Right kidney (tissue), 1 donor: Measurements from ENCODE around the gene PPP1R15B.
"Not testable (repeated sequence)": the region's sequence is repeated elsewhere in the genome, so short reads cannot be mapped to it uniquely, and the experiment has no call there.

ENCODE experiments used
- DNase-seq: peaks from one replicate; pipeline ENCODE4 v3.0.0-alpha.2; 2016

The PPP1R15B gene

DNA sequence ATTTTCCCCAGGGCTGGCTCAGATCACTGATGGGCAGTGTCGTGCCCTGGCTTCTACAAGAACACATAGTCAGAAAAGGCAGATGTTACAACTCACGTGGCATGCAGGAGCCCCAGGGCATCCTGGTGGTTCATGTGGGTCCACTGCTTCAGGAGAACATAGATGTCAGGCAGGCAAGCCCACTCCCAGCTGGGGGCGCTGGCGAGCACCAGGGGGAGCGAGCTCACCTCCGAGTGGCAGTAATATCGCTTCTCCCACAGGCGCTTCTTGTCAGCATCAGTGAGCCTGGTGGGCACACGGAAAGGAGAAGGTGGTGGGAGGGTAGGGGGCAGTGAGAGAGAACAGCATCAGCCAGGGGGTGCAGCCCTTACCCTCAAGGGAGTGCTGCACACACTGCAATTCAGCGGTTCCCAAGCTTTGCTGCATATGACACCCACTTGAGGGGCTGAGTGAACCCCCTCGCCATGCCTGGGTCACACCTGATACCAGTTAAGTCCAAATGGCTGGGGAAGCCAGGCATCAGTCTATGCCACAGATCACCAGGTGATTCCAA lies 34.3 kb upstream of the PPP1R15B start:
- no peak for DNase-seq

DNA sequence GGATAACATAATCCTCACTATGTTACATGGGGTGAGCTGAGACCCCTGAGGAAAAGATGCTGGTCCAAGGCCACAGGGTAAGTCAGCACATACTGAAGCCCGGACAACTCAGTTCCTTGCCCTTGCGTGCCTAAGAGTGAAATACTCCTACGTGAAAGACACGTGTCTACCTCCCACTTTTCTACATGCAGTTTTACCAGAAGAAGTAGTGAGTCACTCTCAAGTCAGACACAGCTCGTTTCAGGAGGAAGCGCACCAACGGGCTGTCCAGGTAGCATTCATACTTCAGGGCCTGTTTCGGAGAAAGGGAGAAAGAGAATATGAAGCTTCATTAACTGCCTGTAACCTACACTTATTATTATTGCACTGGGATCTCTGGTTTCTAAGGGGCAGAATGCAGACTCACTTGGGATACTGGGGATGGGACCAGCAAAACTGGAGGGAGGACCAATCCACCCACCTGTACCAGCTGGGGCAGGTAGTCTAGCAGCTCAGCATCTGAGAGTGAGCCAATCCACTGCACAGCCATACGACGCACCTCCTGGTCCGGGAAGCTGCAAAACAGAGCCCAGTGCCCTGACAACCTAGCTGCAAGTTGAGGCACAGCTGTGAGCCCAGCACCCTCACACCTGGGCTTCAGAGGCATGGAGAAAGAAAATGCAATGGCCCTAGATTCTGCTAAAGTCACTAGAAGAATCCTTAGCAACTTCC lies 32.4 kb upstream of the PPP1R15B start:
- DNase-seq = no peak

DNA sequence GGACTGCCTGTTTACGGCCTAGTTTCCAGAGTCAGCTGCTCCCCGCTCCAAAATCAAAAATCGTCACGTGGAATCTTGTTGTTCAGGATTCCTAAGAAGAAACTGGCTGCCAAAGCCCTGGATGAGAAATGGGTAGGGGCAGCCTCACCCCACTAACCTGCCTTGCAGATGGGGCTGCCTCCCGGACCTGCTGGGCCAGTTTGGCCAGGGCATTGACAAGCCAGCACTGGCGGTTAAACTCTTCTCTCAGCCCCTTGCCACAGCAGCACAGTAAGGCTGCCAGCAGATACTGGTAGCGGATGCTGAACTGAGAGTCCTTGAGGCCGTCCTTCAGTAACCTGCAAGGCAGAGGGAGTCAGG lies 31.6 kb upstream of the PPP1R15B start:
- no peak for DNase-seq

DNA sequence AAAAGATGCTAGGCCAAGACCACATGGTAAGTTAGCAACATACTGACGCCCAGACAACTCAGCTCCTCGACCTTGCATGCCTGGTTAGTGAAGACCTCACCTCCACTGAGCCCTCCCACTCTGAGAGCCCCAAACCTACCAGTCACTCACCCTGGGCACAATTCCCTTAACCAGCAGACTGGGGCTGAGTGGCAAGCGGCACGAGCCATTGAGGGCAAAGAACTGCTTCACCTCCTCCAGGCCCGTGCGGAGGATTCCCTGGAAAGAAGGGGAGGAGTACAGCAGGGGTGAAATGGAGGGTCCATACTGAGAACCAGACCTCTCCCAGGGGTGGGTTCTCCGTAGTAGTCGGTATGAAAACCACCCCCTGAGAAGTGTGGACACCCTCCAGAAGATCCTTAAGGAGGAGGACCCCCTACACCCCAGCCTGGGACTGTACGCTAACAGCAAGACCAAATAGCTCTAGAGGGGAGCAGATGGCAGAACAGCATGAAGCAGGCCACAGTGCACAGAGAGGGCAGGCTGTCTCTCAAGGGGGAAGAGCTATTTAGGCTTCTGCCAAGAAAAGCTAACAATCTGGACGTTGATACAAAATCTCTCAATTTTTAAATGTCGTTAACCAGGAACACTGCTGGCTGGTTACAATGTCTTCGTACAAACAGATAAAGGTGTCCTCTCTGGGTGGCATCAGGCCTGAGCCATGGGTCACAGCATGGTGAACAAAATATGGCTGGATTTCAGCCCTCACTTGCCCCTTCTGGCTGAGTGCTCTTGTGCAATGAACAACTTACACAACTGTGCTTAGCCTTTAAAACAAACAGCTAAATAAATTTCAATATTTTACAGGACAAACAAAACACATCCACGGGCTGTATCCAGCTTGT lies 31.0 kb upstream of the PPP1R15B start:
- no peak for DNase-seq

DNA sequence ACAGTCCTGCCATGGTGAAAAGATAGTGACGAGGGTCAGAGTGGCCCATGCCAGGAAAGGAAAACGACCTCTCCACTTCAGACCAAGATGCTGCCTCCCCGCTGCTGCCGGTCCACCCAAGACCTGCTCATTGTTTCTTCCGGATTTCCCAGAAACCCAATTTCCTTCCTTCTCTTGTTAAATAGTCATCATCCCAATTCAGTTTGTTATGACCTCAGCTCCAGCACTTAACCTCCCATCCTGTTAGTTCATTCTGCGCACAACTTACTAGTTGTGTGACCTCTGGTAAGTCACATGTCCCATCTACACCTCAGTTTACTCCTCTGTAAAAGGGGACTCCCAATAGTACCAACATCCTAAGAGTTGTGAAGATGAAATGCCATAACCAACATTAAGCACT lies 29.9 kb upstream of the PPP1R15B start:
- DNase-seq = no peak

DNA sequence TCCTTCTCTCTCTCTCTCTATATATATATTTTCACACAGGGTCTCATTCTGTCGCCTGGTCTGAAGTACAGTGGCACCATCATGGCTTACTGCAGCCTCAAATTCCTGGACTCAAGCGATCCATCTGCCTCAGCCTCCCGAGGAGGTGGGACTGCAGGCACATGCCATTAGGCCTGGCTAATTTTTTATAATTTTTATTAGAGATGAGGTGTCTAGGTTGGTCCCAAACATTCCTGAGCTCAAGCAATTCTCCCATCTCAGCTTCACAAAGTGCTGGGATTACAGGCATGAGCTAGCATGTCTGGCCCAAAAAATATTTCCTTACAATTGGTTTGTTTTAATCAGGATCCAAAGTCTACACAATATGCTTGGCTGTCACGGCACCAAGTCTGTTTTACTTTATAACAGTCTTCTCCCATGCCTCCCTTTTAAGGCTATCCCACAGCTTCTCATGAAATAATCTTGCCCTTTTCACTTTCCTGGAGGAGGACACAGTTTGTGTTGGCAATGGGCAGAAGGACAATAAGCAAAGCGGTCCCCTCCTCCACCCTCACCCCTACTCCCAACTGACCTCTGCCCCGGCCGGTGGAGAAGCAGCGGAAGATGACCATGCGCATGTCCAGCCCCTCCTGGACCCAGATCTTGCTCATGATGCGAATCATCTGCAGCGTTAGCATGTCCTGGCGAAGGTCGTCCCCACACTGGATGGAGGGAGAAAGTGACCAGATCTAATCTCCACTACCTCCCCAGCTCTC lies 28.2 kb upstream of the PPP1R15B start:
- DNase-seq = no peak

DNA sequence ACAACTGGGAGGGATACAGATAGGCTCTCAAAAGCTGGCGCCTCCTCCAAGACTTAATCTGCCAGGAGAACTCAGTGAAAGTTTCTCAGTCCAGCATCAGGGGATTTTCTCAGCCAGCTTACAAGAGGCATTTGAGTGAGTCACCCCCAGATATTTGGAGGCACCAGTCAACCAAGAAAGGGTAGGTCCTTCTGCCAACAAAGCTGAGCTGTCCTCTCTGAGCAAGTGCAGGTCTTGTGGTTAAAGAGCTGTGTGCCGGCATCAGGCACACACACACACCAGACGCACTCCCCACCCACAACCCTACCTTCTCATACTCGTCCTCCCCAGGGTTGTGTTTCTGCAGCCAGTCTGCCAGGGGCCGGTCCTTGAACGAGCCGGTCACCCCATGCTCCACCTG lies 27.0 kb upstream of the PPP1R15B start:
- no peak for DNase-seq

DNA sequence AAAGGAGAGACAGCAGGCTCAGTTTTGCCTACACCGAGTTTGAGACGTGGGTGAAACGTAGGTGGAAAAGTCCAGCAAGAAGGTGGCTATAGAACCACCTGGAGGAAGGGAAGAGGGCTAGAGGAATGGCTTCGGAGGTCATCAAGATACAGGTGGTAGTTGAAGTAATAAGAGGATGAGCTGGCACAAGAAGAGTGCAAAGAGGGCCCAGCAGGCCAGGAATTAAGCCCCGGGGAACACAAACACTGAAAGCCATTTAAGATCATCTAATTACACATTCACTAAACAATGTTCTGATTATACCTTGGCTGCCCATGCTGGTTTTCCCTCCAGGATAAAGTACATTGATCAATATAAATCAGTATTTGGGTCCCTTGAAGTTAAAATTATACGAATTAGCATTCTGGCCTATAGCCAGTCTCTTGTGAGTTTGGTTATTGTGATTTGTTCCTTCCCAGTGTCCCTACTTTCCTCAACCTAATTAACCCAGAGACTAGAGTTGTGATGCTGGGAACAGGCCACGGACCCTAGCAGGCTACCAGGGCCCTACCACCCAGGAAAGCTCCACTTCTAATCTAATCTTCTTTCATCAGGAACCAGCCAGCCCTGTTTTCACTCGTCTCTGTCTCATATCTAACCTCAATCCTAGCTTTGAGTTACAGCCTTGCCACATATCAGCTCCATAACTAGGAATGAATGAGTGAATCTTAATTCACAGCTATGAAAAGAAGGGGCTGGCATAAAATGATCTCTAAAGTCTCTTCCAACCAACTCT lies 26.4 kb upstream of the PPP1R15B start:
- DNase-seq = no peak

DNA sequence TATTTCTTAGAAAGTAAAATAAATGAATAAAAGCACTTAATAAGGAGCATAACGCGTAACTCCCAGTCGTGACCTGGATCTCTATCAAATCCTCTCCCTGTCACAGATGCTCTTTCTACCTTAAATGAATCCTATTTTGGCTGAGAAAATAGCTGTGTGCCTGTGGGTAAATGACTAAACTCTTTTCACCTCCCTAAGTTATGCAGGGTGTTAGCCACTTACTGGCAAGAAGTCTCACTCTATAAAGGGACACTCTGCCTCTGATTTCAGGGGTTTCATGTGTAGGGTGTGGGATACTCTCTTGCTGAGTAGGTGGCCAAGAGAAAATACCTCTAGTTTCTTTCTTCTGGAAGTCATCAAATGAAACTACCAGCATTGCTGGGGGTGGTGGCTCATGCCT lies 24.3 kb upstream of the PPP1R15B start:
- DNase-seq = no peak

DNA sequence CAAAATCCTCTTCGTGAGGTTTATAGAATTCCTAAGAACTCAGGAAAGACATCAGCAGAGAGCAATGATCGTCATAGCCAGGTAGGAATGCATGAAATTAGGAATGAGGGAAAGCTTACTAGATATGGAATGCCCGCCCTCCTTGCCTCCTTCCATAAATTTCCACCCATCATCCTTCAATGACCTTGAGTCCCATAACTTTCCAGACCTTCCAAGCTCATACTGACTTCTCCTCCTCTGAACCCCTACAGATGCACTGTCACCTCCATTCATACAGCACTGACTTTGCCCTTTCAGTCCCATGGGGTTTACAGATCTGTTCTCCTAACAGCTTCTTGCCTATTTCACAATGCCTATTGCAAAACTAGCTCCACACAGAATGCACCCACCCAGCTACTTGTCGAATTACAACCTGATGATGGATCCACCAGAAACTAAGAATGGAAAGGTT lies 23.8 kb upstream of the PPP1R15B start:
- DNase-seq = no peak

DNA sequence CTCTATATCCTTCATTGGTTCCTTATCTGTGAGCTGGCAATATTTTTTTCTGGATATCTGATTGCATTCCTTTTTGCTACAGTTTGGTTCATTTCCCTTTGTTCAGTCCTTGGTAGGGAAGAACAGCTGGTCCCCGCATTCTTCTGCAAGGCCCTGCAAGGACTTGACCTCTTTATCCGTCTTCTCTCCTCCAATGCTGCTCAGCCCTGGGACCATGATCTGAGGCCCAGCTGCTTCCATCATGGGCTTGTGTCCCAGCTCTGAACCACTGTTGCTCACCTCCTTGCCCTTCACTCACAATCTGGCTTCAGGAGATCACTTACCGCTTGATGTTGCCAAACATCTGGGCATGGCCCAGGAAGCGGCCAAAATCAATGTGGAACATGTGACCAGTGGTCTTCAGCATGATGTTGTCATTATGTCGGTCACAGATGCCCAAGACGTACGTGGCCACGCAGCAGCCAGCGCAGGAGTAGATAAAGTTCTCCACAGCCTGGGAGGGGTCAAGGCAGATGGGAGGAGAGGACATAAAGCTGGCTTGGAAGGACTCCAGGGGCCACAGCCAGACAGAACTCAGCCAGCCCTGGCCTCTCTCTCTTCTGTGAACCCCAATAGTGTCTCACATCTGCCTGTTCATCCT lies 22.6 kb upstream of the PPP1R15B start:
- no peak for DNase-seq

DNA sequence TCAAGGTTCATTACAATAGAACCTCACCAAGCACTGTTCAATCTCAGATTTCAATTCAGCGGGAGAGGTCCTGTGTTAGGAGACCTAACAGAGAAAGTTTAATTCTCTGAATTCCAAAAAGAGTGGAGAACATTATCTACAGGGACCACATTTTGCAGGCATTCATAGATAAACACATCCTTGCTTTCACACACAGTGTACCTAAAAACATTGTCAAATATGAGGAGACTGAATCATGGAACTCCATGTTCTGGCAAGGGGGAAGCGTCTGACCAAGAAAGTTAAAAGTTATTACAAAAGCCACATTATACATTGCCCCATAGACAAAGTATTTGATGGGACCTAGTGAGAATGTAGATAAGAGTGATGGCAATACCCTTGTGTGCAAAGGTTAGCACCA lies 21.1 kb upstream of the PPP1R15B start:
- DNase-seq = no peak

DNA sequence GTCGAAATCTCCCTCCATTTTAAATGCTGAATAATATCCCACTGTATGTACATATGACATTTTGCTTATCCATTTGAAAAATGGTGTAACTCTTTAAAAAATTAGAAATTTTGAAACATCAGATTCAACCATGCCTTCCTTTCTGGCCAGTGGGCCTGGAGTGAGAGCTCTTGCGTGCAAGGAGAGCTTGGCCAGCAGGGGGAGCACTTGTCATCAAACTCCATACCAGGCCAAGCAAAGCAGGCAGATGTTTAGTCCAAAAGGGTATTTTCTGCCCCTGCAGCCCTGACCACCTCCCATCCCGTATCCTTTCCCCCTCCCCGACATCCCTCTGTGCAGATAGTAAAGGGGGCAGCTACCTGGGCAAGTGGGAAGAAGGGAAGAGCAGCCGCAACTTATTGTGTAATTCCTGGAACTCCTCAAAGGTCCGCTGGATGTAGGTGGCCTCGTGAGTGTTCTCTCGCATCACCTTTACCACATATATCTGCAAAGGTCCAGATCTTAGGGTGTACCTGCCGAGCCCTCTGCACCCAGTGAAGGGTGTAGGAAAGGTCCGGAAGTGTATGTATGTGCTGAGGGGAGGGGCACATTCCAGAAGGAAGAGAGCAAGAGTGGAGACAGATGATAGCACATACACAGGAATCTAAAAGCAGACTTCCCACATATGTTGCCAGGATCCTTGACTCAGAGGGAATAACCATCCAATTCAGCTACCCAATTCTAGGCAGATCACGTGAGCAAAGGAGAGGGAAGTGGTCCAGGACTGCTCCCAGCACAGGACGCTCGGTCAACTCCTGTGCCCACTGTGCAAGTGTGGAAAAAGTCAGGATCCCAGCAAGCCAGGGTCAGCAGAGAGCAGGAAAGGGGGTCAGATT lies 19.9 kb upstream of the PPP1R15B start:
- DNase-seq = peak; percentile 45

DNA sequence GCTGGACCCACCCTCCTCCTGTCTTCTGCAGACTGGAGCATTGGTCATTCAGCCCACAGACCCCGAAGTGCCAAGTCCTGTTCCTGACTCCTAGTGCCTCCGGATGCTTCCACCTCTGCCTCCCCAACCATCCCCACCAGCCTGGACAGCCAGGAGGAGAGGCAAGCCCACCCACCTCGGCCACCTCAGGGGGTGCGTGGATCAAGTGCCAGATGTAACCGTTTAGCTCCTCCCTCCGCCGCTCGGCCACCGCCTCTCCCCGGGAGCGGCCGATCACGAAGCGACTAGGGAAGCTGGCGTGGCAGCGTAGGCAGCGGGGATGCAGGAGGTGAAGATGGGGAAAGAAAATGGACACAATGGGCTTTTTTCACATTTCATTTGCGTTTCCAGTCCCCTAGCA lies 18.1 kb upstream of the PPP1R15B start:
- no peak for DNase-seq

DNA sequence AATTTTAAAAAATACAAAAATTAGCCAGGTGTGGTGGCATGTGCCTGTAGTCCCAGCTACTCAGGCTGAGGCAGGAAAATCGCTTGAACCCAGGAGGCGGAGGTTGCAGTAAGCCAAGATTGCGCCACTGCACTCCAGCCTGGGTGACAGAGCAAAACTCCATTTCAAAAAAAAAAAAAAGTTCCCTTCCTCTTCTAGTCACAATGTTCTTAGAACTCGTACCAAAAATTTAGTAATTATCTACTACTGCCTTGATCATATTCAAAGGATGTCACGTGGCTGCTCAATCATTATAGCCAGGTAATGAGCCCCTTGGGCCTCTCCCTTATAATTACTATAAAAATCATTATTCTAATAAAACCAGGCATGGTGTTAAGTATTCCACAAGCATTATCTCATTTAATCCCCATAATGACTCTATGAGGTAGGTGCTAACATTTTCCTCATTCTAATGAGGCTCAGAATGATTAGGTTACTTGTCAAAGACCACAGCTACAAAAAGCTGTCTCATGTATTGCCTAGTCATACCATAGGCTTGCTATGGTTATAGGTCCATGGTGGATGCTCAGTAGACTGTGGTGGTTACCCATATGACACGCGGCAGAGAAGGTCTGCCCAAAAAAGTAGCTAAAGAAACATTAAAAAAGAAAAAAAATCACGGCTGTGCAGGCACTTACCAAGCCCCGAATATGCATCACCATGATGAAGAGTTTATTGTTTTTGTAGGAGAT lies 15.5 kb upstream of the PPP1R15B start:
- no peak for DNase-seq

DNA sequence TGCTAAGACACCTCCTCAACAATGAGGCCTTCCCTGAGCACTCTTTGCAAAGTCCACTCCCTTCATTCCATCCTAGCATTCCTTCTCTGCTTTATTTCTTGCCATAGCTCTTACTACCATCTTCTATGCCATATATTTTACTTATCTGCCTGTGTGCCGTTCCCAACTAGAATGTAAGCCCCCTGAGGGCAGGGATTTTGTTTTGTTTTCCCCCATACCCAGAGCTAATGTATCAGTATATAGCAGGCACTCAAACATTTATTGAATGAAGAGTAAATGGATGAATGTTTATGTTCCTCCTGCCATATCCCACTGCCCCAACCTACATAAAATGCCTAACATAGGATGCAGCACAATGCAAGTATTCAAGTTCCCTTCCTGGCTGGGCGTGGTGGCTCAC lies 14.9 kb upstream of the PPP1R15B start:
- DNase-seq = no peak

DNA sequence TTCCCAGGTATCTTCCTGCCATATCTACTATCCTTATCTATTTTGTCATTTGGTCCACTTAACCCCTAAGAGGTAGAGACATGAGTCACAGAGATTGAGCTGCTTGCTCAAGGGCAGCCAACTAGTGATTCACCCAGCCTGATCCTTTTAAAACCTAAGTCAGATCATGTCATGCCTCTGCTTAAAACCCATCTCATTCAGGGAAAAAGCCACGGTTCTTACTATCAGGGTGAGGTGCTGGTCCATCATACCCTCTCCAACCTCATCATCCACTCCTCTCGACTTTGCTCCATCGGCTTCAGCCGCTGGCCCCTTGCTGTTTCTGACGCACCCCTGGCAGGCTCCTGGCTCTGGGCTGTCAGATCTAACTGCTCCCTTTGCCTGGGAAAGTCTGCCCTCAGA lies 14.4 kb upstream of the PPP1R15B start:
- DNase-seq = no peak

DNA sequence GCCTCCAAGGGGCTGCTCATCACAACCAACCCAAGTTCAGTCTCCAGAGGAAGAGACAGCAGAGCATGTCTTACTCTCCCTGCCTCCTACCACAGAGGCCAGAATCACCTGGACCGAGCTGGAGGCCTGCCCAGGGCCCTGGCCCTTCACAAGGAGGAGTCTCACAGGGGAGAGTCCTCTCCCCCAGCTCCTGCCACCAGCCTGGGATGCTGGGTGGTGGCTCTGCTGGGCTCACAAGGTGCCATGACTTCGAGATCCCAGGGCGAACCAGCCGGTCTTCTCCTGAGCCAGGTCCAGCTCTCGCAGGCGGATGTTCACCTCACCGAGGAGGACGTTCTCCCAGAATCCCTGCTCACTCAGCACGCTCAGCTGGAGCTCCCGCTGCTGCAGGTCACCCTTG lies 13.0 kb upstream of the PPP1R15B start:
- no peak for DNase-seq

DNA sequence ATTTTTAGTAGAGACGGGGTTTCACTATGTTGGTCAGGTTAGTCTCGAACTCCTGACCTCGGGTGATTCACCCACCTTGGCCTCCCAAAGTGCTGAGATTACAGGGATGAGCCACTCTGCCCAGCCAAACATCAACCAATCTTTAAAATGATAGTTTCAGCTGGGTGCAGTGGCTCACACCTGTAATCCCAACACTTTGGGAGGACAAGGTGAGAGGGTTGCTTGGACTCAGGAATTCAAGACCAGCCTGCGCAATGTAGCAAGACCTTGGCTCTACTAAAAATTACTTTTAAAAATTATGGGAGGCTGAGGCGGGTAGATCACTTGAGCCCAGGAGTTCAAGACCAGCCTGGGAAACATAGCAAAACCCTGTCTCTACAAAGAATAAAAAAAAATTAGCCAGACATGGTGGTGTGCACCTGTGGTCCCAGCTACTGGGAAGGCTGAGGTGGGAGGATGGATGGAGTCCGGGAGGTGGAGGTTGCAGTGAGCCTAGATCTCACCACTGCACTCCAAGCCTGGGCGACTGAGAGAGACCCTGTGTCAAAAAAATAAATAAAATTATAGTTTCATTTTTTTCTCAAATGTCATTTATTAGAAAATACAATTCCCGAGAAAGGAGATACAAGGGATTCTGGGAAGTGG lies 10.6 kb upstream of the PPP1R15B start:
- not testable (repeated sequence) for DNase-seq
